Activated CD8-positive, alpha-beta memory T cell treated with anti-CD3 and anti-CD28 coated beads for 4 hours (primary cell): ENCODE results near the gene DDIAS.
A peak's percentile ranks its signal among the peaks of the same experiment; 100 is the strongest.
"Not testable (repeated sequence)": the region's sequence is repeated elsewhere in the genome, so short reads cannot be mapped to it uniquely, and the experiment has no call there.

Source experiments
- DNase-seq, 2 donors: peaks; one replicate each; pipeline ENCODE4 v3.0.0-alpha.2; 2020; ENCODE audit warnings: low read depth in 2 of 2

Gene DDIAS

GRCh38 chr11:82890936-82891335 lies 10.6 kb upstream of the DDIAS start:
- DNase-seq: no peak

GRCh38 chr11:82892611-82893169 lies 8.8 kb upstream of the DDIAS start:
- DNase-seq: no peak

GRCh38 chr11:82895437-82896091 lies 6.0 kb upstream of the DDIAS start:
- no peak for DNase-seq

- no peak for DNase-seq
Observed at GRCh38 chr11:82896183-82896582, 5.4 kb upstream of the DDIAS start.

GRCh38 chr11:82898241-82898640 lies 3.3 kb upstream of the DDIAS start:
- DNase-seq: no peak

- DNase-seq: no peak
Observed at GRCh38 chr11:82899186-82899820, 2.2 kb upstream of the DDIAS start.

- no peak for DNase-seq
Observed at GRCh38 chr11:82899957-82900276, 1.6 kb upstream of the DDIAS start.

- DNase-seq: peak; percentile 81 to 86
Observed at GRCh38 chr11:82900277-82901164, 1.0 kb upstream of the DDIAS start, which contains the start of gene PRCP. Gene PRCP, minus strand, starts transcription at chr11:82900430. Its CDS starts 28 bp downstream, at chr11:82900402.

- DNase-seq: no peak
Observed at GRCh38 chr11:82901922-82902485, 468 bp downstream of the DDIAS start.

GRCh38 chr11:82902880-82903279 lies 1.3 kb downstream of the DDIAS start:
- no peak for DNase-seq

- DNase-seq: no peak
Observed at GRCh38 chr11:82903843-82904586, 2.5 kb downstream of the DDIAS start.

- DNase-seq: no peak
Observed at GRCh38 chr11:82906236-82906635, 4.7 kb downstream of the DDIAS start.

- no peak for DNase-seq
Observed at GRCh38 chr11:82906931-82907330, 5.4 kb downstream of the DDIAS start.

- DNase-seq: no peak
Observed at GRCh38 chr11:82907371-82907770, 5.8 kb downstream of the DDIAS start.

GRCh38 chr11:82908311-82908710 lies 6.8 kb downstream of the DDIAS start:
- DNase-seq: no peak

- no peak for DNase-seq
Observed at GRCh38 chr11:82909015-82909640, 7.6 kb downstream of the DDIAS start.

GRCh38 chr11:82919786-82920185 lies 18.2 kb downstream of the DDIAS start:
- DNase-seq: not testable (repeated sequence)

- not testable (repeated sequence) for DNase-seq
Observed at GRCh38 chr11:82920227-82920626, 18.7 kb downstream of the DDIAS start.

GRCh38 chr11:82922396-82923173 lies 21.0 kb downstream of the DDIAS start:
- DNase-seq: not testable (repeated sequence)
